ES-I3 (cell line): ENCODE data around the gene LMO7.
"Not testable (repeated sequence)": the region's sequence is repeated elsewhere in the genome, so short reads cannot be mapped to it uniquely, and the experiment has no call there.

Experiments used
- H3K36me3 ChIP-seq: 2 replicates; pipeline ENCODE4 v1.6.1; 2013; ENCODE audit warnings: mild to moderate bottlenecking, low read length, control low read depth, moderate library complexity; ENCODE audit not compliant: insufficient read depth
- H3K4me1 ChIP-seq: 2 replicates; pipeline ENCODE4 v1.6.1; 2013; ENCODE audit warnings: mild to moderate bottlenecking, control low read depth, low read length; ENCODE audit not compliant: insufficient read depth
- H3K9ac ChIP-seq: 2 replicates; pipeline ENCODE4 v1.6.1; 2013; ENCODE audit warnings: low read depth, mild to moderate bottlenecking, low read length, moderate library complexity
- H3K9me3 ChIP-seq: 2 replicates; pipeline ENCODE4 v1.6.1; 2013; ENCODE audit warnings: mild to moderate bottlenecking, low read length, moderate library complexity; ENCODE audit not compliant: control insufficient read depth, insufficient read depth

The LMO7 gene

GRCh38 chr13:75666646-75667351, 30.7 kb downstream of the LMO7 start:
- Histone ChIP-seq H3K4me1 (no peaks in the 10 kb centered on the region), H3K9me3 (no peaks in the 10 kb centered on the region), H3K36me3 (no peaks in the 10 kb centered on the region), H3K9ac (no peak overlapping the region)

GRCh38 chr13:75669706-75670105, 33.6 kb downstream of the LMO7 start:
- no peaks in the 10 kb centered on the region; the same call in 1 of the 2 replicates for H3K4me1 ChIP-seq
- H3K9ac ChIP-seq = no peak overlapping the region
- no peaks in the 10 kb centered on the region for H3K36me3 ChIP-seq
- H3K9me3 ChIP-seq = no peaks in the 10 kb centered on the region

- H3K9me3 ChIP-seq = no peaks in the 10 kb centered on the region
- no peak overlapping the region for H3K9ac ChIP-seq
- no peaks in the 10 kb centered on the region for H3K36me3 ChIP-seq
- peaks cover under 1% of the 10 kb centered on the region; the same call in 1 of the 2 replicates for H3K4me1 ChIP-seq
These were observed 34.4 kb downstream of the LMO7 start for GRCh38 chr13:75670496-75670895.

GRCh38 chr13:75675421-75675820, 39.3 kb downstream of the LMO7 start:
- Histone ChIP-seq H3K9me3 (no peaks in the 10 kb centered on the region), H3K36me3 (no peaks in the 10 kb centered on the region), H3K4me1 (peaks cover 7% of the 10 kb centered on the region; the same call in 1 of the 2 replicates), H3K9ac (no peak overlapping the region)

GRCh38 chr13:75679459-75679858, 43.3 kb downstream of the LMO7 start:
- peaks cover 7% of the 10 kb centered on the region for H3K4me1 ChIP-seq
- H3K9ac ChIP-seq = no peak overlapping the region
- H3K36me3 ChIP-seq = no peaks in the 10 kb centered on the region

GRCh38 chr13:75680251-75680650, 44.1 kb downstream of the LMO7 start:
- H3K36me3 ChIP-seq, H3K9me3 ChIP-seq, H3K9ac ChIP-seq: not testable (repeated sequence)
- peaks cover 15% of the 10 kb centered on the region for H3K4me1 ChIP-seq

More at GRCh38 chr13:75679459-75679858, 43.3 kb downstream of the LMO7 start:
- no peaks in the 10 kb centered on the region; the same call in 1 of the 2 replicates for H3K9me3 ChIP-seq

GRCh38 chr13:75682326-75682725, 46.2 kb downstream of the LMO7 start:
- H3K4me1 ChIP-seq = peaks cover 17% of the 10 kb centered on the region
- H3K9me3 ChIP-seq = no peaks in the 10 kb centered on the region; the same call in 1 of the 2 replicates
- H3K36me3 ChIP-seq = no peaks in the 10 kb centered on the region

GRCh38 chr13:75685239-75685697, 49.1 kb downstream of the LMO7 start:
- H3K36me3 ChIP-seq = no peaks in the 10 kb centered on the region
- H3K9ac ChIP-seq = no peak overlapping the region; the same call in 1 of the 2 replicates
- H3K9me3 ChIP-seq = no peaks in the 10 kb centered on the region; the same call in 1 of the 2 replicates
- H3K4me1 ChIP-seq = peaks cover 17% of the 10 kb centered on the region

More at GRCh38 chr13:75682326-75682725, 46.2 kb downstream of the LMO7 start:
- H3K9ac ChIP-seq = no peak overlapping the region

- no peaks in the 10 kb centered on the region for H3K36me3 ChIP-seq
- no peak overlapping the region for H3K9ac ChIP-seq
- peaks cover 17% of the 10 kb centered on the region for H3K4me1 ChIP-seq
- H3K9me3 ChIP-seq = no peaks in the 10 kb centered on the region
These were observed 51.1 kb downstream of the LMO7 start for GRCh38 chr13:75687150-75687763.

- Histone ChIP-seq H3K9ac (no peak overlapping the region), H3K4me1 (peaks cover 14% of the 10 kb centered on the region), H3K9me3 (no peaks in the 10 kb centered on the region)
These were observed 53.6 kb downstream of the LMO7 start for GRCh38 chr13:75689686-75690085.

GRCh38 chr13:75690607-75691006, 54.5 kb downstream of the LMO7 start:
- no peaks in the 10 kb centered on the region for H3K36me3 ChIP-seq
- no peaks in the 10 kb centered on the region for H3K9me3 ChIP-seq
- peaks cover 5% of the 10 kb centered on the region; the same call in 1 of the 2 replicates for H3K4me1 ChIP-seq
- H3K9ac ChIP-seq = no peak overlapping the region

More at GRCh38 chr13:75689686-75690085, 53.6 kb downstream of the LMO7 start:
- H3K36me3 ChIP-seq = no peaks in the 10 kb centered on the region

GRCh38 chr13:75691183-75691582, 55.1 kb downstream of the LMO7 start:
- no peaks in the 10 kb centered on the region for H3K9me3 ChIP-seq
- no peaks in the 10 kb centered on the region for H3K4me1 ChIP-seq
- no peak overlapping the region for H3K9ac ChIP-seq
- no peaks in the 10 kb centered on the region for H3K36me3 ChIP-seq

GRCh38 chr13:75693227-75693626, 57.1 kb downstream of the LMO7 start:
- Histone ChIP-seq H3K36me3 (no peaks in the 10 kb centered on the region), H3K9ac (no peak overlapping the region), H3K9me3 (no peaks in the 10 kb centered on the region), H3K4me1 (no peaks in the 10 kb centered on the region)

- no peaks in the 10 kb centered on the region for H3K36me3 ChIP-seq
- peaks cover 3% of the 10 kb centered on the region; the same call in 1 of the 2 replicates for H3K9me3 ChIP-seq
- H3K9ac ChIP-seq = no peak overlapping the region
- no peaks in the 10 kb centered on the region for H3K4me1 ChIP-seq
These were observed 58.6 kb downstream of the LMO7 start for GRCh38 chr13:75694722-75695121.

GRCh38 chr13:75695908-75696307, 59.8 kb downstream of the LMO7 start:
- H3K36me3 ChIP-seq, H3K9ac ChIP-seq, H3K9me3 ChIP-seq, H3K4me1 ChIP-seq: not testable (repeated sequence)
